Measurements from ENCODE around the gene PPP1R1B.

PPP1R1B gene

DNA sequence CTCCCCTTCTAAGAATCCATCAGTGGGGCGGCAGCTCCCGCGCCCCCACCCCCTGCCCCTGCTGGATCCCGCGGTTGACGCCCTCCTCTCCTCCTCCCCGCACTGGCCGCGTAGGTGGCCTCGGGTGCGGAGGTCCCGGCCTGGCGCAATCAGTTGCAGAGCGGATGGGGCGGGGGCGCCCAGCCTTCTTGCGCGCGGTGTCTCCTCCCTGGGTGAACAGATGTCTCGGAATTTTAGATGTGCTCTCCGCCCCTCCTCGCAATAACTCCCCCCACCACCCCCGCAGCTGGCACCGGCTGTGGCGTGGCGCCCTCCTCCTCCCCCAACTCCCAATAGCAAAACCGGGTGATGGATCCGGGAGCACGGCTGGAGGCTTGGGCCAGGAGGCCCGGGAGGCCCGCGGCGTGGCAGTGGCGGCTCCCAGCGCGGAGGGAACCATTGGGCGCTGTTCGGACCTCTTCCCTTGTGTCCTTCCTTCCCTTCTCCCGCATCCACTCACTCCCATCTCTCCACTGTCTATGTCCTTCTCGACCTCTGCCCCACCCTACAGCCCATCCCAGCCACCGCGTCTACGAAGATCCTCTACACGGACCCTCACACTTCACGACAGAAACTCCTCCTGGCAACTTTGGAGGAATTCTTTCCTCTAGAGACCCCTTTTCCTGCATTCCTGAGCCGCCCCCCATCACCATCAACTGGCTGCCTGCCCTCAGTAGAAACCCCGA, 30.0 kb upstream of the PPP1R1B start:
- no peak overlapping the region for H3K4me3 ChIP-seq (ENCODE audit: low read length, poor library complexity, severe bottlenecking)
- no peak overlapping the region for H2AFZ ChIP-seq (ENCODE audit: low read length)
- no peaks in the 10 kb centered on the region for H3K36me3 ChIP-seq (ENCODE audit: insufficient read depth, low read length)
- H3K9me2 ChIP-seq (replicated peaks; ENCODE audit: low read depth, low read length), result no peaks in the 10 kb centered on the region
- H3F3A ChIP-seq (ENCODE audit: low read depth), result no peaks in the 10 kb centered on the region
- no peaks in the 10 kb centered on the region for H3K79me2 ChIP-seq (ENCODE audit: insufficient read depth, low read length)
- no peak for TF ChIP-seq EZH2phosphoT487 (IDR thresholded peaks at IDR 0.05; ENCODE audit: borderline replicate concordance)
- TF ChIP-seq, protein P1, sequence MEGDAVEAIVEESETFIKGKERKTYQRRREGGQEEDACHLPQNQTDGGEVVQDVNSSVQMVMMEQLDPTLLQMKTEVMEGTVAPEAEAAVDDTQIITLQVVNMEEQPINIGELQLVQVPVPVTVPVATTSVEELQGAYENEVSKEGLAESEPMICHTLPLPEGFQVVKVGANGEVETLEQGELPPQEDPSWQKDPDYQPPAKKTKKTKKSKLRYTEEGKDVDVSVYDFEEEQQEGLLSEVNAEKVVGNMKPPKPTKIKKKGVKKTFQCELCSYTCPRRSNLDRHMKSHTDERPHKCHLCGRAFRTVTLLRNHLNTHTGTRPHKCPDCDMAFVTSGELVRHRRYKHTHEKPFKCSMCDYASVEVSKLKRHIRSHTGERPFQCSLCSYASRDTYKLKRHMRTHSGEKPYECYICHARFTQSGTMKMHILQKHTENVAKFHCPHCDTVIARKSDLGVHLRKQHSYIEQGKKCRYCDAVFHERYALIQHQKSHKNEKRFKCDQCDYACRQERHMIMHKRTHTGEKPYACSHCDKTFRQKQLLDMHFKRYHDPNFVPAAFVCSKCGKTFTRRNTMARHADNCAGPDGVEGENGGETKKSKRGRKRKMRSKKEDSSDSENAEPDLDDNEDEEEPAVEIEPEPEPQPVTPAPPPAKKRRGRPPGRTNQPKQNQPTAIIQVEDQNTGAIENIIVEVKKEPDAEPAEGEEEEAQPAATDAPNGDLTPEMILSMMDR (conservative IDR thresholded peaks at IDR 0.05; ENCODE audit: low read length), result no peak
- no peak overlapping the region for H3K9ac ChIP-seq (ENCODE audit: low read depth, low read length, poor library complexity, severe bottlenecking)
- H3K4me2 ChIP-seq (ENCODE audit: low read depth, low read length, poor library complexity, severe bottlenecking), result no peak overlapping the region
- H3K9me3 ChIP-seq (ENCODE audit: insufficient read depth, low read depth, low read length), result no peaks in the 10 kb centered on the region
- no peaks in the 10 kb centered on the region for H3K4me1 ChIP-seq (ENCODE audit: insufficient read depth, low read length, poor library complexity, severe bottlenecking)
- peaks cover 25% of the 10 kb centered on the region for H3K27me3 ChIP-seq (ENCODE audit: insufficient read depth, low read length, poor library complexity, severe bottlenecking)
- no peaks in the 10 kb centered on the region for H4K20me1 ChIP-seq (ENCODE audit: insufficient read depth, low read length, poor library complexity, severe bottlenecking)

DNA sequence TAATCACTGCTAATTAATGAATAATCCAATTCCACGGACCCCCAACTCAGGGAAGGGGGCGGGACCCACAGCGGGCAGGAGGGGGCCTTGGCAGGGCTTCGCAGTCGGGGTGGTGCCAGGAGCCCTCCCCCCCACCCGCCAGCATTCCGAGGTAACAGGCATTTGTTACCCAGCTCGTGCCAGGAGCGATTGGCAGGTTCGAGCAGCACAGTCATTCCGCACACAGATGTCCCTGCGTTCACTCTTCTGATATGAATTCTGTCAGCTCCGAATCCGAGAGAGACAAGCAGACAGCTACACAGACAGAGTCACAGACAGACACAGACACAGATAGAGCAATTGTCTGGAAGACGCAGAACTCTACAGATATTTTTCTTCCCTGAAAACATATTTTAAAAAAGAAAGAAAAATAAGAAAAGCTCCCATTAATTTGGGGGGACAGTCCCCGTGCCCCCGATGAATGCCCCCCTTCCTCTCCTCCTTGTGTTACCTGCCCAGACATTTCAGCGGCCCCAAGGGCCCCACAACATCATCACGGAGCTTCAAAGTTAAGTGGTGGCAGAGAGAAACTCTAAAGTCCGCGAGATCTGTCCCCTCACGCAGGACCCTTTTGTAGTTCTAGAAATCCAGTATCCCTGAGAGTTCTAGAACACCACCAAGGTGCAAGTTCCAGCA, 29.2 kb upstream of the PPP1R1B start:
- H3K9me3 ChIP-seq (ENCODE audit: insufficient read depth, low read depth, low read length), result no peaks in the 10 kb centered on the region
- H2AFZ ChIP-seq (ENCODE audit: low read length), result no peak overlapping the region
- no peaks in the 10 kb centered on the region for H3K79me2 ChIP-seq (ENCODE audit: insufficient read depth, low read length)
- H3K36me3 ChIP-seq (ENCODE audit: insufficient read depth, low read length), result no peaks in the 10 kb centered on the region
- no peak overlapping the region for H3K4me3 ChIP-seq (ENCODE audit: low read length, poor library complexity, severe bottlenecking)
- no peak overlapping the region for H3K9ac ChIP-seq (ENCODE audit: low read depth, low read length, poor library complexity, severe bottlenecking)
- H3K27me3 ChIP-seq (ENCODE audit: insufficient read depth, low read length, poor library complexity, severe bottlenecking), result peaks cover 30% of the 10 kb centered on the region
- H4K20me1 ChIP-seq (ENCODE audit: insufficient read depth, low read length, poor library complexity, severe bottlenecking), result no peaks in the 10 kb centered on the region
- TF ChIP-seq, protein P1 (conservative IDR thresholded peaks at IDR 0.05; ENCODE audit: low read length), result no peak
- no peak for TF ChIP-seq EZH2phosphoT487 (IDR thresholded peaks at IDR 0.05; ENCODE audit: borderline replicate concordance)
- H3K4me1 ChIP-seq (ENCODE audit: insufficient read depth, low read length, poor library complexity, severe bottlenecking), result no peaks in the 10 kb centered on the region
- H3F3A ChIP-seq (ENCODE audit: low read depth), result no peaks in the 10 kb centered on the region
- H3K9me2 ChIP-seq (replicated peaks; ENCODE audit: low read depth, low read length), result no peaks in the 10 kb centered on the region
- H3K4me2 ChIP-seq (ENCODE audit: low read depth, low read length, poor library complexity, severe bottlenecking), result no peak overlapping the region

- no peak overlapping the region for H3K9ac ChIP-seq (ENCODE audit: low read depth, low read length, poor library complexity, severe bottlenecking)
- no peaks in the 10 kb centered on the region for H3K4me1 ChIP-seq (ENCODE audit: insufficient read depth, low read length, poor library complexity, severe bottlenecking)
- H4K20me1 ChIP-seq (ENCODE audit: insufficient read depth, low read length, poor library complexity, severe bottlenecking), result no peaks in the 10 kb centered on the region
- no peaks in the 10 kb centered on the region for H3F3A ChIP-seq (ENCODE audit: low read depth)
- no peaks in the 10 kb centered on the region for H3K79me2 ChIP-seq (ENCODE audit: insufficient read depth, low read length)
- H3K4me3 ChIP-seq (ENCODE audit: low read length, poor library complexity, severe bottlenecking), result no peak overlapping the region
- H3K36me3 ChIP-seq (ENCODE audit: insufficient read depth, low read length), result no peaks in the 10 kb centered on the region
- peaks cover 30% of the 10 kb centered on the region for H3K27me3 ChIP-seq (ENCODE audit: insufficient read depth, low read length, poor library complexity, severe bottlenecking)
- no peak overlapping the region for H3K4me2 ChIP-seq (ENCODE audit: low read depth, low read length, poor library complexity, severe bottlenecking)
- no peak for TF ChIP-seq EZH2phosphoT487 (IDR thresholded peaks at IDR 0.05; ENCODE audit: borderline replicate concordance)
- TF ChIP-seq, protein P1 (conservative IDR thresholded peaks at IDR 0.05; ENCODE audit: low read length), result no peak
- no peak overlapping the region for H2AFZ ChIP-seq (ENCODE audit: low read length)
- no peaks in the 10 kb centered on the region for H3K9me3 ChIP-seq (ENCODE audit: insufficient read depth, low read depth, low read length)
- H3K9me2 ChIP-seq (replicated peaks; ENCODE audit: low read depth, low read length), result no peaks in the 10 kb centered on the region
Measured at GRCh38 chr17:39598047-39598481, 28.7 kb upstream of the PPP1R1B start.

Measured in Loucy (cell line).